Stimulated activated CD4-positive, alpha-beta T cell treated with anti-CD3 and anti-CD28 coated beads, Interleukin-2, amount 100 ng/mL, for 48 hours (primary cell): ENCODE measurements around the gene MAEA.
A peak's percentile ranks its signal among the peaks of the same experiment; 100 is the strongest.

ENCODE experiments used
- DNase-seq, 2 donors: peaks; one replicate each; pipeline ENCODE4 v3.0.0-alpha.2; 2020

The MAEA gene

DNA sequence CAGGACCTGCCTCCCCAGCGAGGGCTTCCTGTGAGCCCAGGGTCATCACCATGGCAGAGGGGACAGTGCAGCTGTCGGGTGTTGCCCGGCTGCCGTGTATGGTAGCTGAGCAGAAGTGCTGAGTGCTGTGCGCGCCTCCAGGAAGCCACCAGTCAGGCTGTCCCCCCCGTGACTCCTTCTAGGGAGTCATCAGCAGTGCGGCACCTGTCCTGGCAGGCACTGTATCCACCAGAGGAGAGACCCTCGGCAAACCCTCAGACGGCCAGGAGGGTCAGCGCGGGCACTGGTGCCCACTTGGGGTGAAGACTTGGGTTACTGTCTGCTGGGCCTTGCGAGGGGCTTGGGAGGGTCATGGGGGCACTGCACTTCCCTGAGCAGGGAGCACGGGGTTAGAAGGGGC lies 65.7 kb downstream of the MAEA start:
- DNase-seq = no peak

DNA sequence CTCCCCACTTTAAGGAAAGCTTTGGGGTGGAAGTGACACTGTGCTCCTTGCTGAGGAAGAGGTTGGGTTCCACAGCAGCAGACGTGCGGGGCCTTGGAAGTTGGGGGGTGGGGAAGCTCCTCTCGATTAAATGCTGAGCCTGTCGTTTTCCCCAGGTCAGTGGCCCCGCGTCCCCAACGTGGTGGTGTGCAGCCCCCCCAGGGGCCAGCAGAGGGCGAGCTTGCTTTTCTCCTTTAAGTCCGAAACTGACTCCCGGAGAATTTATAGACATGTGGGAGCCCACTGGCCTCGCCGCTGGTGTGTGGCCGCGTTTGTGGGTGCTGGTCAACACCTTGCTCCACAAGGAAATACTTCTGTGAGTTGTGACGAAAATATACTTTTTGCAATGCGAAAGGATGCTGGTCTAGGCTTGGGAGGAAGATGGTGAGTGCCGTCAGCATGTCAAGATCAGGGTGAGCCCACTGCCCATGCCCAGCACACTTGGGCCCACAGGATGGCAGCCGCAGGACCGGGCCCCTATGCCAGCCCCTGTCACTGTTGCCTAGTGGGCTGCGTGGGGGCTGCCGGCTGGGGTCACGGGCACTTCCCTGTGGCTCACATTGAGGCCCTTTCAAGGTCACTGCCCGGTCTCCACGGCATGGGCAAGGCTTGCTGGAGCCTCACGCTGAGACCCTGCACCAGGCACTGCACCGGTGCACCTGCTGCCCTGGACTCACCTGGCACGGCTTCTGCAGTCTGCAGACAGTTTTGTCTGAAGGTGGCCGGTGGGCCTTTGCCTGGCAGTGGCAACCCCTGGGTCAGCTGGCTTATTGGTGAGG lies 66.7 kb downstream of the MAEA start:
- peak; percentile 40 to 41 for DNase-seq

DNA sequence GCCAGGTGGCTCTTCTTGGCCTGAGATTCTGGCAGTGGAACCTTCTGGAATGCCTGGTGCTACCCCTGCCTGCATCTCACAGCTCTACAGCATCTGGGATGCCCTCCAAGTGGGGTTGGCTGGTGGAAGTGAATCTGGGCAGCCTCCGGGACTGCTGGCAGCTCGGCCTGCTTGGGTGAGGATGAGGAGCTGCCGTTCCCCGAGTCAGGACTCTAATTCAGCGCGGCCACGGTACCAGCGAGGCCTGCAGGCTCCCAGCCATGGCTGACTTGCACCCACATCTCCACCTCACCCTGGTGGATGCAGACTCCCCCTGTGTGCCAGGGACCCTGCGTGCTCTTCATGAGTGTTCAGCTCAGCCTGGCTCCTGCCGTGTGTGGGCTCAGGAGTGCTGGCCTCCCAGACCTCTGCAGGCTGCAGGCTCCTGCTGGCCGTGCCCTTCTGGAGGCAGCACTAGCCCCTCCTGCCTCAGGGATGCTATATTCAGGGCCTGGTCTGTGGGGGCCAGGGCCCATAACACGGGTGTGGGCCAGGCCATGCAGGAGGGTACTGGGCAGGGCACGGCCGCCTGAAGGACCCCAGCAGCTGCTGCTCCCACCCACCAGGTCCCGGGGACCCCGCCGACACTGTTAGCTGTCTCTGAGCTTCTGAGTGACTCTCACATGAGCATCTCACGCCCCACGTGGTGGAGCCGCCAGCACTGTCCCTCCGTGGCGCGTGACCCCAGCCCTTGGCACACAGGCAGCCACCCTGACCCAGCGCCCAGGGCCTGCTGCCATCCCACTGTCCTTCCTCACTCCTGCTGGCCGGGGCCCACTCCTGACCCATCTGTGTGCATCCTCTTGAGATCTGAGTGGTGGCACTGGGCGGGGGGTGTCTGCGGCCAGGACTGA lies 67.9 kb downstream of the MAEA start:
- no peak for DNase-seq

DNA sequence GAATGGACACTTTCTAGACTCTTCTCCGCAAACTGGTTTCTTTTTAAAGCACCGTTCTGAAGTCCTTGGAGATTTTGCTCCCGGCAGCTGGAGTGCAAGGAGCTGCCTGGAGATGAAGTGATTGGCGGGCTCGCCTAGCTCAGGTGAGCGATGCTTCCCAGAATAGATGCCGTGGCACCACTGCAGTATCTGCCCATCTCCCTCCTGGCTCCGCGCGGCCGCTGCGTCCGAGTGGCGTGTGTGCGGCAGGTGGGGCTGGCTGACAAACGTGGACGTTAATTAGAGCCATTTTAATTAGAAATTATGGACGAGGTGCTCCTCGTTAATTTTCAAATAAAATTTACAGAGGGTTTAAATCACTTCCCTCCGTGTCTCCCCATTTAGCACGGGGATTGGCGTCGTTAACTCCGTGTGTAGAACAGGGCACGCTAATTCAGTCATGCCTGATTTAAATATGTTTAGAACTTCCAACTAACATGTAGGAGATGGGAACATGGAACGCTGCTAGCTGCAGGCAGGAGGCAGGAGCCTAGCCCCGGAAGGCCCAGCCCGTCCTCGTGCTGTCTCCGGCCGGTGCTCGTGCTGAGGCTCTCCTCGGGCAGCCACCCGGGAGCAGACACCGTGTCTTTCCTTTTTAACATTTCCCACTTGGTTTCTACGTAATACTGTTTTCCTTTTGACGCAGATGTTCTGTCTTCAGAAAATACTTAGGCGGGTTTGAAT lies 68.9 kb downstream of the MAEA start:
- no peak for DNase-seq

DNA sequence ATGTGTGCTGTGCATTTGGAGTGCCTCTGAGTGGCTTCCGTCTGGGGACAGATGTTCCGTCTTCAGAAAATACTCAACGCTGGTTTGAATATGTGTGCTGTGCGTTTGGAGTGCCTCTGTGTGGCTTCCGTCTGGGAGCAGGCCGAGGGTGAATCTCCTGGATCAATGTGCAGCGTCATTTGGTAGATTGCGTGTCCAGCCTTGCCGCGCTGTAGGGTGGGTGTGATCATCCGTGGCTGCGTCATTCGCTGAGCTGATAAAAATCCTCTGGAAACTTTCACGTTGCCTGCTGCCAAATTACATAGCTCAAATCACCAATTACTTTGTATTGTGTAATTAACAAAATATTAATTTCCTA lies 69.4 kb downstream of the MAEA start:
- no peak for DNase-seq

DNA sequence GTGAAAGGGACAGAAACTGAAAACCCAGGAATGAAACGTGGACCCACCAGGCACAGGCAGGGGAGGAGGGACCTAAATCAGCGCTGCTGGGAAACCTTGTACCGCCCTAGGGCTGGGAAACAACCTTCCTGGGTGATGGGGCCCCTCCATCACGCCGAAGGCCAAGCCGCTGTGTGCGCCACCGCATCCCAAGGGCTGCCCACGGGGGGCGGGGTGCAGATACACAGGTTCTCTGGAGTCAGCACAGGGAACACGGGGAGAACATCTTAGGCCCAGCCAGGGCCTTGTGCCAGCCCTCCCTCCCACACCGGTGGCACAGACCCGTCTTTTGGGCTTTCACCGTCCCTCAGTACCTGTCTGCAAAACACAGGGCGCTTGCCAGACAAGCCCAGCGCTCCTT lies 70.3 kb downstream of the MAEA start:
- DNase-seq = no peak

DNA sequence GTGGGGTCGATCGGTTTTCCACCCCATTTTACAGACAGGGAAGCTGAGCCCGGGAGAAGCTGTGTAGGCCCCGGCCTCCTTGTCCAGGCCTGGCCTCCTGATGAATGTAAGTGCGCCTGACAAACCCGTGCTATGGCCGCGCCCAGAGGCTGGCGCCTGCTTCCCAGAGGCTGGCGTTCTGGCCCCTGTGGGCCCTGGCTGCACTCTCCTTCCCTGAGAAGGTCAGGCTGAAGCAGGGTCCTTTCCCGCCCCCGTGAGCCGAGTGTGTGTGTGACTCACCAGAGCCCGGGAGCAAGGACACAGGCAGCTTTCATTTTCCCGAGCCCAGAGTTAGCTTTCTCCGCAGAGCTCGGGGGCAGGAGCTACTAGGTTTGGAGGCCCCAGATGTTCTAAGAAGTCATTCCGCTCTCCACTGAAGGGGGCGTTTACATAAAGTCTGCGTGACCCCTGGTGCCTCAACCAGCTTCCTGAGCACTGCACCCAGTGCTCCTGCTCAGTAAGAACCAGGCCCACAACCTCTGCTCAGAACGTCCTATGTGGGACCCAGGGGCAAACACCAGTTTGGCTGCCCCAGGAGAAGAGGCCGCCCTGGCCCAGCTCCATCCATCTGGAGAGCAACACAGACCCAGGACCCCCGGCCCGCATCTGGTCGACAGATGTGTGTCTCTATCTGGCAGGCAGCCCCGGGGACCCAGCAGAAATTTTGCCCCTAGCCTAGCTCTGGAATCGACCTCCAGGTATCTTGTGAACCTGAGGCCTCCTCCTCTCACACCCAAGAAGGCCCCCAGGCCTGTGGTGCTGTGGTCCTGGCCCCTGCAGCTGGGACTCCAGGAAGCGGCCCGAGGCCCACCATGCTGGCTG lies 71.0 kb downstream of the MAEA start:
- DNase-seq = no peak

DNA sequence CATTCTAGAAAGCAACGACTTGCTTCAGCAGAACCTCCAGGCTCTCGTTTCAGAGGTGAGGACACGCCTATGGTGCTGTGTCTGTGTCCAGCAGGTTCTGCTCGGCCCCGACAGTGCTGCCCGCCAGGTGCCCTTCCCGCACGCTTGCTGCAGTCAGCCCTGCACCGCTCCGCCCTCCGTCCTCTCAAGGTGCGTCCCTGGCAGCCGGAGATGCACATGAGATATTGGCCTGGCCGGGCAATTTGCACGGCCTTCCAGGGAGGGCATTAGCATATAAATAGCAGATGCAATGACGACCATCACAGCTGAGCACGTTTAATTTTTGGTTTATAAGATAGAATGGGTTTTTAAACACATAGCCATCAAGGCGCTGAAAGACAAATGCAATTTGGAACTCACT lies 71.7 kb downstream of the MAEA start:
- DNase-seq = no peak

DNA sequence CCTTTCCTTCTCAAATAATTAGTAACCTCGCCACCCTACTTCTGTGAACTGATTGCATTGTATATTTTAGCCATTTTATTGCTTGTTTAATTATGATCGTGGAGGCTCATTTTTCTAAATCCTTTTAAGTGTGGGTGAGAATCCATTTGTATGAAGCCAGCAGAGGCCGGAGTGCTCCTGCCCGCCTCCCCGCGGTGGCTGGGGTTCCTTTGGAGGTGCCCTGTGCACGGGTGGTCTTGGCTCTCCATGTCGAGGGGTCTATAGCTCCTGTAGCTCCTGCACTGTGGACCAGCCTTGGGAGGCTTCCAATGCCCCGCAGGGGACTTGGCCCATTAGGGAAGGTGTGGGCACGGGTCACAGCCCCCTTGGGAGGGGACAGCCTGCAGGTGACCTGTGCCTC lies 72.4 kb downstream of the MAEA start:
- DNase-seq = no peak

DNA sequence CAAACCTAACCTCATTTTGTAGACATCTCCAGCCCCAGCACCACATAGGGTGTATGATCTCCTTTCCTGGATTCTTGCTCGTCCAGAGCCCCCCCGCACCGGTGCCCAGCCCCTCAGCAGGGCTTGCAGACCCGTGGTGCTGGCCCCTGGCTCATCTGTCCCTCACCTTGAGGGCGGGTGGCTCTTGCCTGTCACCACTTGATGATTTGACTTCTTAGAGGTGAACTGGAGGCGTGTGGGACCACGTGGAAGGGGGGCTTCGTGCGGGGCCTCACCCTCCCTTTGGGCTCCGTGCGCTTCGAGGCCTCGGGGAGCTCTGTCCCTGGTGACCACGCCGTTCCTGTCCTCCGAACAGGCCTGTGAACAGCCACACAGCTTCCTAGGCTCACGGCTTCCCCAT lies 72.8 kb downstream of the MAEA start:
- DNase-seq = no peak

DNA sequence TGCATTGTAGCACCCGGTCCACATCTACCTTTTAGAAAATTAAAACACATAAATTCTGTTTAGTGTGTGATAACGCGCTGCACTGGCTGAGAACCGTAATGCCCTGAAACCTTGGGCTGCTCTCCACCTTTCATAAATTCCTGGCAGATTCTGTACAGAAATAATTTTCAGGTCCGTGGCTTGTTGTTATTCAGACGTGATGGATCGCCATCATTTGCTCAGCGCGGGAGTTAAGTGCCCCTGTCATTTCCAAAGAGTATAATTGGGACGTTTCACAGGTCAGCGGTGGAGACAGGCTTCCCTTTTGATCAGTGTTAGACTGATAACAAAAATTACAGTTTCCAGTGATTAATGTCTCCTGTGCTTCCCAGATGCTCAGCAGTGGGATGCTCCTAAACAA lies 73.8 kb downstream of the MAEA start:
- DNase-seq = no peak

DNA sequence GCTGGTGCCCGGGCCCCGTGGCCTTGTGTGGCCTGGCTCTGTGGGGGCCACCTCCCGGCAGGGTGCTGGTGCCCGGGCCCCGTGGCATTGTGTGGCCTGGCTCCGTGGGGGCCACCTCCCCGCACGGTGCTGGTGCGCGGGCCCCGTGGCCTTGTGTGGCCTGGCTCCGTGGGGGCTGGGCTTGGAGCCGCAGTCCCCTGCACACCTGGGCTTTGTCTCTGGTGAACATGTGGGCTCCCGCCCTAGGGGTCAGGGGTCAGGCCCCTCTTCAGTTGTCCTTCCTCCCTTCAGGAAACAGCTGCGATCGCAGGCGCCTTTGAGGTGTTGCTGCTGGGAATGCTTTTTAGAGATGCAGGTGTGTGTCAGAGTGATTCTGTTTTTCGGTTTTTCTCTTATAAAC lies 74.5 kb downstream of the MAEA start:
- DNase-seq = no peak

DNA sequence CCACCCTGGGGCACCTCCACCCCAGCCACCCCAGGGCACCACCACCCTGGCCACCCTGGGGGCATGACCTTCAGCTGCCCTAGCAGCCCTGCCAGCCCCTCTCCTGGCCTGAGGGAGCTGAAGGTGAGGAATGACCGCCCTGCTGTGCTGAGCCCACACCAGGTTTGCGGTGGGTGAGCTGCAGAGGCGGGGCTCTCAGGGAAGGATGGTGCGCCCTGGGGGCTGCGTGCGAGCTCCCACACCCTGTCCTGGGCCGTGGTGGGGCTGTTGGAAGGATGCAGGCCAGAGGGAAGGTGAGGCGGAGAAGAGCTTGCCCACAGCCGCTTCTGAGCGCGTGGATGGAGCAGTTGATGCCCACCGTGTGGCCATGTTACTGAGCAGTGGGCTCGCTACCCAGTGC lies 75.1 kb downstream of the MAEA start:
- no peak for DNase-seq

DNA sequence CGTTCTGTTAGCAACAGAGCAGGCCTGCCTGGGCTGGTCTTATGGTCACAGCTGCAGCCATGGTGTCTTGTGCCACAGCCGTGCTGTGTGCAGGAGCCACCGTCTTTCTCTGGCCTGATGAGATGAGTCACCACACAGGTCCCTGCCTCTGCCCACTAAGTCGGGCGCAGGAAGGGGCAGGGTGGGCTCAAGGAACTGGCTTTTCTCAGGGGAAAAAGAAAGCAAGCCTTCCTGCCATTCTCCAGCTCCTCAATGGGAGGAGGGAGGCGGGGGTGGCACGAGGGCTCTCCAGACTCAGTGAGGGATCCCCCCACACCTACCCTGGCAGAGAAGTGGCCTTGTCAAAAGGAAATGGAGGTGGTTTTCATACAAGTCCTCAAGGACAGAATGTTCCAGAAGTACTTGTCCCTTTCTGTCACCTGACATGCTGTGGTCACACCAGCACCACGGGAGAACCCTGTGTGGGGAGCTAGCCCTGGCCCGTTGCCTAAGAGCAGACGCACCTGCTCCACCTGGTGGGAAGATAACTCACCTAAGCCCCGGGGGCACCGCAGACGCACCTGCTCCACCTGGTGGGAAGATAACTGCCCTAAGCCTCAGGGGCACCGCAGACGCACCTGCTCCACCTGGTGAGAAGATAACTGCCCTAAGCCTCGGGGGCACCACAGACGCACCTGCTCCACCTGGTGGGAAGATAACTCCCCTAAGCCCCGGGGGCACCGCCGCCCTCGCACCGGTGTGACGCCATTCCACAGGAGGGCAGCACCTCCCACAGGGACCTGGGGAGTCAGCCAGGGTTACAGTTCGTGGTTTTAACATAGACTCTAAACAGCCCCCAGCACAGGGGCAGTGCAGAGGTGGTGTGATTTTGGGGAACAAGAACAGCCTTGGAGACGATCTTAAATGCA lies 75.8 kb downstream of the MAEA start:
- DNase-seq = no peak

DNA sequence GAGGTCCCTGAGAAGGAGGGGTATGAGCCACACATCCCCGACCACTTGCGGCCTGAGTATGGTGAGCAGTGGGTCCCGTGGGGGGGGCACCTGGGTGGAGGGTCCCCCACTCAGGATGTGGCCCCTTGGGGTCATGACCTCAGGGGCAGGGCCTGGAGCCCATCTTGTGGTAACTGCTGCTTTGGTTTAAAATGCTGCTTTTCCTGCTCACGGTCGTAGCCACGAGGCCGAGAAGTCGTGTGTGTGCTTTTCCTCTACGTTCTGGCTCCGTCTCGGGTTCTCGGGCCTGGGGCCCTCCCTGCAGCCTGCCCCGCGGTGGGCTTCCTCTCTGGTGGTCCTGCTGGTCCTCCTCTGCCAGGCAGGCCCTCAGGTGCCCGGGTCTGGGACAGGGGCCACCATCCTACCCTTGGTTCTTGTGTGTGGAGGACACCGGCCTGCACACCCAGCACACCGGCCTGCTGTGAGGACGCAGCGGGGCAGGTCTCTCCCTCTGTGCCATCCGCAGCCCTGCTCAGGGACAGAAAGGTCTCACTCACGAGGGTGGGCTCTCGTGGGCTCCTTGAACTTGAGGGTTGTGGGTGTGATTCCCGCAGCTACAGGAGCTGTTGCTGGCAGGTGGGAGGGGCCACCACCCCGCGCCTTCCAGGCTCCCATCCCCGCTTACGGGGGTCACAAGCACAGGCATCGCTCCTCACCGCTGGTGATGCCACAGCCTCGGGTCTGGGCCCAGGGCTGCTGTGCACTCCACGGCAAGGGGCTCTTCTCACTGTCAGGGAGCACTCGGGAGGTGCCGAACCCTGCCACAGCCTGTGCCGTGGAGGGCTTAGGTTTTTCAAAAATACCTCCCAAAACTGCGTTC lies 76.9 kb downstream of the MAEA start:
- no peak for DNase-seq

DNA sequence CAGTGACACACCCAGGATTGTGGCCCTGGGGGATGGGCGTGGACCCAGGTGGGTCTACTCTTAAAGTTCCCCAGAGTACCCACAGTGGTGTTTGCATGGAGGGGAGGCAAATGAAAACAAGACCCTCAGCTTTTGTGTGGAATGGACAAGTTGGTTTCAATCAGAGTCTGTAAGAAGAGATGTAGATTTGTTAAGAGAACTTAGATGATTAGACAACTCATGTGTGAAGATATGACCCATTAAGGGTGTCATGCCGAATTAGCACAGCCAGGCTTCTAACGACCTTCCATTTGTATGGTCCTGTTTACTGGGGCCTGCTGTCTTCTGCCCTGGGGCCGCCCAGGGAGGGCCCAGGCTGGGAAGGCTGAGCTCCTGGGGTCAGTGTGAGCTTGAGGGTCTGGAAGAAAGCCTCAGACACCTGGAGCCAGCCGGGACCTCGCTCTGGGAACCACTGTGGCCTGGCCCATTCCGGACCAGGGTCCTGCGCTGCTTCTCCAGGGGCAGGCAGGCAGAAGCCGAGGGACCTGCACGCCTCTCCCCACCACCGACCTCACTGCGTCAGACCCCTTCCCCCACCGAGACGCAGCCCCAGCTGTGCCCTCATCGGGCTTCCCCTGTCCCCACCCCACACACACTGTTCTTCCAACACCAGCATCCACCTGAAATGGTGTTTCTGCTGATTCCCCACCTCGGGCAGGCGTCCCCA lies 77.7 kb downstream of the MAEA start:
- no peak for DNase-seq

DNA sequence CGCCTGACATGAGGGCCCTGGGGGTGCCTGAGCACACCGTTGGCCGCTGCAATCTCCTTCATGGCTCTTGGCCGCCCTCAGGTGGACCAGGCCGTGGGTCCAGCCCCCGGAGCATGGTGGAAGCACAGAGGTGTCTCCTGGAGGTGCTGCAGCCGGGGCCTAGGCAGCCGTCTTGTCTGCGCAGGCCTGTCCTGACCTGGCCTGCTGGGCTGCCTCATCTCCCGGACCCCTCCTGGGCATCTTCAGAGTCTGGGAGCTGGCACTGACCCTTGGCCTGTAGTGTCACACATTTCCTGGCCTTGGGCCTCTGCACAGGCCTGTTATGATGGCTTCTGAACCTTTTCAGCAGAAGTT lies 78.2 kb downstream of the MAEA start:
- DNase-seq = no peak

DNA sequence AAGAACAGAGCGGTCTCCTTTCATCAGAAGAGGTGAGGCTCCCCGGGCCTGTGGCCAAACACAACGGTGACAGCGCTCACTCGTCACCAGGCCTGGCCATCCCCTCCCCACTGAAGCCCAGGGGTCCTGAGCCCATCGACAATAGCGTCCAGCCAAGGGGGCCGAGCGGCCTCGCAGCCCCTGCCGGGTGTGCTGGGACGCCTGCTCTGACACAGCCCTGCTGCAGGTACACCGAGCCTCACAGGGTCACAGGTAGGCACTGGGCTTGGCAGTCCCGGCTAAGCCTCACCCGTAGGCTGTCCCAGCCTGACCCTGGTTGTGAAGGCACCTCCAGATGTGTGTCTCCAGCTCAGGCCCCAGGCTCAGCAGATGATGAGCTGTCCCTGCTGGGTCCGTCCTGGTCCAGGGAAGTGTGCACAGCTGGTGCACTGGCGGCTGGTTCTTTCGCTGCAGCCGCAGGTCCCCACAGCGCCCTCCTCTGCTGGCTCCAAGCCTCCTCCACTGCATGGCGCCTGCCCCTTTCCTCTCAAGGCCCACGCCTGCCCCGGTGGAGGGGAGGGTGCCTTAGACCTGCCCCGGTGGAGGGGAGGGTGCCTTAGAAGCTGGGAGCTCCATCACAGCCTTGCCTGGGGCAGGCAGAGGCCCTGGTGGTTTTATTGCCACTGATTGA lies 78.9 kb downstream of the MAEA start:
- no peak for DNase-seq

DNA sequence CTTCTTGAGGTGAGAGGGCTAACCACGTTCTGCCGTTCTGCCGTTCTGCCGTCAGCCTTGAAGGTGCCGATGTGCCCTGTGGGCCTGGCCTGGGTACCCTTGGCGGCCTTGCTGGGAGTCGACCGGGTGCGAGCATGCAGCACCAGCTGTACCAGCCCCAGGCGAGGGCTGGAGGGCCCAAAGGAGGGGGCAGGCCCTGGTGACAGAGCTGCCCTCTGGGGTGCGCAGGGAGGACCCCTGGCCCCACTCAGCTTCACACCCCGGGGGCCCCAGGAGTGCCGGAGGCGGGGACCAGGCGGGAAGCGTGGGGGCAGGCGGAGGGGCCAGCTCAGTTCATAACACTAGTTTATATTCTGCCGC lies 79.4 kb downstream of the MAEA start:
- DNase-seq = no peak
